T-helper 1 cell (primary cell): ENCODE data around the gene MKKS.

Source experiments
- DNase-seq, 5 donors: peaks; one replicate each; pipeline ENCODE4 v3.0.0-alpha.2; 2012 to 2020
- total RNA-seq, 4 donors: gene quantifications; one replicate each; lab custom pipeline; 2026; lab: John Stamatoyannopoulos, UW

MKKS gene
- 4.9 to 10.1 (median 8.2) reads per million in 4 donors for total RNA-seq

DNA sequence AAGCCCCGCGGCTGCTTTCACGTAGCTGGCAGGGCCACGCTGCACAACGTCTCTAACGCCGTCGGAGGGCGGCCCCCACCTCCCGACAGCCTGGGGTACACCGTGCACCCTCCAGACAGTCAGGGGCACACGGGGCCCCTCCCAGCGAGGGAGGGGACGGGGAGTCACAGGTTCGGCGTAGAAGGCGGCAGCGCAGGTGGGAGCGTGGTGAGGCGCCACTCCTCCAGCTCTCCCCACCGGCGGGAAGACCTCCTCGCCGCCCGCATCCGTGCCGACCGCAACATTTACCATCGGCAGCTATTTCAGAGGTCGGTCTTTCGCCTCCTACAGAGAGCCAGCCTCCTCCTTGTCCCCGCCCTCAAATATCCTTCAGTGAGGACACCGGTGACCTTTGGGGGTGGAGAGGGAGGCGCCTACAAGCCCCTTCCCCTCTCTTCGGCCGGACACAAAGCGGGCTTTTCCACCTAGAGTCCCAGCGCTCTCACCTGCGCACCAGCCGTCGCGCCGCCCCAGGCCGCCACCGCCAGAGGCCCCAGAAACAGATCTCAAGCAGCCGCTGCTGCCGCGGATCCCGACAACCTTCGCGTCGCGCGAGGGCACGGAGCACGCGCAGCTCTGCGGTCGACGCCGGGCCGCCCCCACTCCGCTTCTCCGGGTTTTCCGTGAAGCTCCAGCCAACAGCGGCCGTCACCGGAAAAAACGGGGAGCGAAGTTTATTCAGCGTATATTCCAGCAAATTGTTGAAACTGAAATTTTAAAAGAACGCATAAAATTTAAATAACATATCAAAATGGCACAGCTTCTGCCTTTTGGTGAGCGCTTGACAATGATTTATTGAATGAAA, at the start of gene MKKS:
Gene MKKS (minus strand): TSS at position 600 of the 844 bp plus-strand sequence. CDS start 20,708 bp downstream, outside the sequence.
- peak; percentile 66 to 90 (median 81) for DNase-seq

DNA sequence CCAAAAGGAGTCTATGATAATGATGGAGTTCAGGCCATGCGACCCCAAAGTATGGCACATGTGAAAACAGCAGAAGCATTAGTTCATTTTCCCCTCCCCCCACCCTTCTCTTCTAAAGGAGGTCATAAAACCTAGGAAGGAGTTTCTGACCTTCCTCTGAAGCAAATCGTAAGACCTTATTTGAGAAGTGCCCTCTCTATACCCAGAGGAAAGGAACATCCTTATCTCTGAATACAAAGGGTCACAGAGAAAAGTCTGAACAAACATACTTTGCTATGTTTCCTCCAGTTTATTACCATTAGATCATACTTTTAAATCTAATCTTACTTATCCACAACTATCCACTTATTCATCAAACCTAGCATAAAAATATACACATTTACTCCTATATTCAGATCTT, 49.7 kb upstream of the MKKS start:
- DNase-seq = no peak

DNA sequence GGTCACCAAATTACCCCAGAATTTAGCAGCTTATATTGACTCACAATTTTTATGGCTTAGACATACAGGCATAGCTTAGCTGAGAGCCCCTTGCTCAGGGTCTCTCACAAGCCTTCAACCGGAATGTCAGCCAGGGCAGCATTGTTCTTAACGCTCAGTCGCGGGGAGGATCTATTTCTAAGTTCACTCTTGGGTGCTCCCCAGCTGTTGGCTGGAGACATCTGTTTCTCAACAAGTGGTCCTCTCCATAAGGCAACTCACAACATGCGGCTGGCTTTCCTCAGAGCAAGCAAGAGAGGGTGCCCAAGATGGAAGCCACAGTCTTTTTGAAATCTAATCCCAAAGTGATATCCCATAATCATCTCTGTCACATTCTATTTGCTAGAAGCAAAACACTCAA, 47.7 kb upstream of the MKKS start:
- DNase-seq = no peak

DNA sequence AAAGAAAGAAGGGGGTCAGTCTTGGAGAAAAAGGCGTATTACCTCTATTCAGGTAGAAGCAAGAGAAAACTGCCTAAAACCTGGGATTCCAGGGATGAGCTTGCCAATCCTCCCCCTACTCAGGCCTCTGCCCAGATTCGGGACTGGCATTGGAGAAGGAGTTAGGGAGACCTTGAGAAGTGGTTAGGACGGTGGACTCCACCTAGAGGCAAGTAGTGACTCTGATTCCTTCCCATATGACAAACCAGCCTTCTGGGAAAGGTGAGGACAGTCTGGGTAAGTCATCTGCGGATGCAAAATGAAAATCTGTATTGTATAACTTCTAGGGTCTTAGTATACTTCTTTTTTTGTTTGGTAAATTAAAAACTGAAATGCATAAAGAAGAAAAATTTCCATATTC, 44.9 kb upstream of the MKKS start:
- DNase-seq = no peak

DNA sequence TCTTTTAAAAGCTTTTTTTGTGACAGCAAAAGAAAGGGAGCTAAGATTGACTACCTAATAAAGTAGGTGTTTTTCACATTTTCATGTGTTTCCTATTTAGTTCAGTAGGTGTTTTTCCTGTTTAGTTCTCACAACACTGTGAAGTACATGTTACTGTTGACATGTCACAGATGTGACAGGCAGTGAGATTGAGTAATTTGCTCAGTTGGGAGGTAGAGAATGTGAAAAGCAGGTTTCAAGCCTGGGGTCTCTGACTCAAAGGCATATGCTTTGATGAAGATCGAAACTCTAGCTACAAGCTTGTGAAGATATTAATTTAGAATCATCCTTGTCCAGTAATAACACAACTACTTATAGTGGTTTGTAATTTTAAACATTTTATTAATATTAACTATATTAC, 44.2 kb upstream of the MKKS start:
- peak in 1 of 5 donors; percentile 17 for DNase-seq

DNA sequence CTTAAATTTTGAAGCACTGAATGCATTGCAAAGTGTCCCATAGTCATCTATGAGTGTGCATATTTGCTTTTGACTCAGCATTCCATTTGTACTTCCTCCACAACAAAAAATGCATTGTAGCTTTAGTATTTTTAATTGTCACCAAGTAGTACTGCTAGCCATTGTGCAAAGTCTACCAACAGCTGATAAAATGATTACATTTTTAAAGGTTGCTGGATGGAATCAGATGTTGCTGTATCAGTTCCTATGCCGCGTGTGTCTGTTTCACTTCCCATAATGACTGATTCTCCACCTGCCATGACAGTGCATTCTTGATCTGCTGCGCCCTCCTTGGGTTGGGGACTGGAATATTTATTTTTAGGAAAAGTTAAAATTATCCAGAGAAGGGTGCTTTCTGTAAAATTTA, 42.3 kb upstream of the MKKS start:
- DNase-seq = peak in 1 of 5 donors; percentile 40

DNA sequence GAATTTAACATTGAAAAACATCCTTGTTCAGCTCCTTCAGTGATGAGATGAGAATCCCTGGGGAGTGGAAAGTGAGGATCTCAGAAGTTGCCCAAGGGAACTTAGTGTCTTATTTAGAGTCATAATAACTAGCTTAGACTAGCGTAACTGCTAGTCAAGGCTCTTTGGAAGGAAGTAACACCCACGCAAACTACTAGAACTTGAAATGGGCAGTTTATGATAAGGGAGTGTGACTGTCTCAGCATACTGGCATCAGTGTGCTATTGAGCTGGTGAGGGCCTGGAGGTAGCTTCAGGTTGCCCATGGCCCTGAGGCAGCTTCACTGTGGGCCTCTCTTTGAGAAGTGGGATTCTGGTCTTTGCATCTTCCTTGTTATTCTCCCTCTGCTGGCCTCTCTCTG, 41.2 kb upstream of the MKKS start:
- DNase-seq = no peak

DNA sequence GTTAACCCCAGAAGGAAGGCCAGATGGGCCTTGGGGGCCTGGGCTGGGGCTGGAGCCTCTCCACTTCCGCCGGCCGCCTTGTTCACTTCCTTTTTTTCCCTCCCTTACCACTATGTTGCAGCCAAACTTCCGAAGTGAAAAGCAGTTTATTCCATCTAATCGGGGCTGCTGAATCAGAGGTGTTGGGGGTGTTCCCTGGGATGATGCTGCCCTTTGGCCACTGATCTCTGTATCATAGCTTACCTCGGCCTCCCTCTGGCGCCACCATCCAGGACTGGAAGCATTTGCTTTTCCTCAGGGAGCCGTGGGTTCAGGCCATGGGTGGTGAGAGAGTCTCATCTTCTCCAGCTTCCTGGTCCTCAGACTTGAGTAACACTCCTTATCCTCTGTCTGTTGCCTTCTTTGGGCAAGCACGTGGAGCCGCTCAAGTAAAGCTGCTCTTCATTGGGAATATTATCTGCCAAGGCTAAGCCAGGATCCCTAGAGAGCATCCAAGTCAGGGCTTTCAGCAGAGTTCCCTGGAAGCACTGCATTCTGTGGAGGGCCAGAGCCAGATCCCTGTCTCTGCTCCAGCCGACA, 40.7 kb upstream of the MKKS start:
- DNase-seq = no peak

DNA sequence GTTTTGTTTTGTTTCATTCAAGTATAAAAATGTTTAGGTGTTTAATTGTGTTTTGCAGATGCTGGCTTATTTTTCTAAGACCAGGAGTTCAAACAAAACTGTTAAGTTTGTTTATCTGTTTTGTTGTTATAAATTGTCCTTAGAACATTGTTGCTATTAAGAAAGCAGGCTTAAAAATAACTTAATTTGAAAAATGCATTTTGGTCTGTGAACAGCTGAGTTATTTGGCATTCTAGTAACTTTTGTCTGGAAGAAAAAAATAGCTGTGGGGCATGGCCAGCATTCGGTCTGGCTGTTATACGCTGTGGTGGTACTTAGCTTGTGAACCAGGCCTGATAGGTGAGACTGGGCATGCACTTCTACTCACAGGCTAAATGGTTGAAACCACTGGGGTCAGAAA, 38.8 kb upstream of the MKKS start:
- no peak for DNase-seq

DNA sequence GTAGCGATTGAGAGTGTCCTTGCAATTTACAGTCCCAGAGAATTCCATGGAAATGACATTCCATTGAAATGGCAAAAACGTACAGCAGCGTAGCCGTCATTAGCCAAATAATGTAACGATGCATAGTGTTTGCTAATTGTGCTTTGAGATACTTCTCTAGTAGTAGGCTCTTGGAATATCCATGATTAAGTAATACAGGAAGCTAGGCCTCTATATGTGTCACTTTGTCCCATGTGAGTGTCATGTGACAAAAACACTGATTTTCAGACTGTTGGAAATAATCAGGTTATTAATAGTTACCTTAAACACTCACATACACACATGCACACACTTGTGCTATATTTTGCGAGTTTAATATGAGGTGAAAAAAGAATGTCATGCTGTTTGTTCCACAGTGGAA, 36.3 kb upstream of the MKKS start:
- no peak for DNase-seq

DNA sequence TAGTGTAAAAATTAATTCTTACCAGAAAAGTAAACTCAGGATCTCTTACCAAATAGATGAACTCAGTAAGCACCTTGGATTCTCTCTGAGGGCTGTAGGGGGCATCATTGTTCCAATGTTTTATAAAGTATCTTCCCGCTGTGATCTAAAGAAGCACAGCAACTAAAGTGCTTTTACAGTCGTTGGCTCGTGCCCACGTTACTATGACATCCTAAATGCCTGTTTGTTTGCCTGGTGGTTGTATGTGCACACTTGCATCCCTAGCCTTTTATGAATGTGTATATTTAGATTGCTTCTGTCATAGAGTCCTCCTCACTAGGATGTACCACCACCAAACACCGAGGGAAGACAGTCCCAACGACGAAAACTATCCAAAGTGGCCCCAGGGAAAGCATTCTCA, 35.6 kb upstream of the MKKS start:
- DNase-seq = peak in 1 of 5 donors; percentile 66

DNA sequence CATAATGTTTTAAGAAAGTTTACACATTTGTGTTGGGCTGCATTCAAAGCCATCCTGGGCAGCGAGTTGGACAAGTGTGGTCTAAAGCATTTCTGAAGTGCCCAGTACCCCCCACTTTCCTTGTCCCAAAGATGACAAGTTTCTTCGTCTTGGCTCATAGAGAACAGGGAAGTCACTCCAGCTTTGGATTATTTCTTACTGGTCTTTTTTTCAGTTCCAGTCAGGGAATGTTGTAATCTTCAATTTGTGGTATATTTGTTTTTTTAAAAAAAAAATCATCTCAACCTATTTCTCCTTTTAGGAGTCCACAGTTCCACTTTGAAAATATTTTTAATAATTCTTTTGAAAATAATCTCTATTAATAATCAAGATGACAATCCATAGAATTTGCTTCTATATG, 35.0 kb upstream of the MKKS start:
- no peak for DNase-seq

DNA sequence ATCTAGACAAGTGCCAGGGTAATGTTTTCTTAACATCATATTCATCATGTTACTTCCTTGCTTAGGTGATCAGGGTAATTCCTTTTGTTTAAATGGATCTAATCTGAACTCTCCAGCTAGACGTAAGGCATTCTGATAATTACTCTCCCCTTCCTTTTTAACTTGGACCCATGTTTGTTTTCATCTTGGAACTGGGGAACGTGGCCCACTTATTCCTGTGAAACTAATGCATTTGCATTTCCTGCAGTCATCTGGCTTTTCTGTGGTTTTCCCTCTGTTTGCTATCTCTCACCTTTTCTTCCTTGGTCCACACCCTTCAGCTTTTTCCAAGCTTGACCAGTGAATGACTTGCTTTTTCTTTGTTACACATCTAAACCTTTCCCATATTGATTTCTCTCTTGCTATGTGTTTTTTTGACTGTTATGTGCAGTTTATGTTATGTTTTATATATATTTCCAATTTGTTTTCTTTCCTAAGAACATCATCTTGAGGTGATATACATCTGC, 34.4 kb upstream of the MKKS start:
- no peak for DNase-seq

DNA sequence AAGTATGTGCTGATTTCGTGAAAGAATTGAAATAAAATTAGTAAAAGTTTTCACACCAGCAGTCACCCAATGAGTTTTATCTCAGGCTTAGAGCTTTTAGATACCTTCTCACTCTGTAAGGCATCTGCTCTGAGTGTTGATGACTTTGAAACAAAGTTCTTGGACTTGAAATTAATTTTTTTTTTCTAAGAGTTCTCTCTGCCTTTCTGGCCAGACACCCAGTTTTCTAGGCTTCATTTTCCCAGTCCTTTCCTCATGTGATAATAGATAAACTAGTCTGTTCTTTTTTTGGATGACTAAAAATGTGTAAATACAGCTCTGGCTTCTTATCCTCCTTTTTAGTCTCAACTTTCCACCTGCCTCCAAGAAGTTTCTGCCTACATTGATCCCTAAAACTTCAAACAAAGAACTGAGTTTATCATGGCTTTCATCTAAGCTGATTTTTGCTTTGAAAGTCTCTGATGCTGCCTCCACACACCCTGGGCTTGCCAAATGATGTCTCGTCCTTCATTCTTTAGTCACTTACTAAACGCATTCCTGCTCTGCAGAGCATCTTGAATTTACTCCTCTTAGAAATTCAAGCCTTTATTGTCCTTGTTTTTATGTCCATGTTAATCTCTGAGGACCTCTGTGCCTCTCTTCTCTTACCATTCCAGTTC, 33.8 kb upstream of the MKKS start:
- DNase-seq = no peak

DNA sequence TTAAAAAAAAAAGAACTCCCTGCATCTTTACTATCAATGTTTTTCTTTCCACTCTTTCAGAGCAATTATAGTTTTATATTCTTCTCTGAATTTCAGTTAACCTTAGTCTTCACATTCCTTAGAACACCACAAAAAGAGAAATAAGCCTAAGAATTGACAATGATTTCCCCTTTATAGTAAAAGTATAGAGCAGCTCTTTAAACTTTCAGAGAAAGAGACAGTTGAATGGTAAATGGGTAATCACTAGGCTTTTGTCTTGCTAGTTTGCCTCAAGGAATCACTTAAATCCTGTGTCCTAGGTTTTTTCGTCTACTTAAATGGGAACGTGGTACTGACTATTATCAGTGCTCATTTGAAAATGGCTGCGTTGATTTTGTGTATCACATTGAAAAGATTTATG, 32.8 kb upstream of the MKKS start:
- no peak for DNase-seq

DNA sequence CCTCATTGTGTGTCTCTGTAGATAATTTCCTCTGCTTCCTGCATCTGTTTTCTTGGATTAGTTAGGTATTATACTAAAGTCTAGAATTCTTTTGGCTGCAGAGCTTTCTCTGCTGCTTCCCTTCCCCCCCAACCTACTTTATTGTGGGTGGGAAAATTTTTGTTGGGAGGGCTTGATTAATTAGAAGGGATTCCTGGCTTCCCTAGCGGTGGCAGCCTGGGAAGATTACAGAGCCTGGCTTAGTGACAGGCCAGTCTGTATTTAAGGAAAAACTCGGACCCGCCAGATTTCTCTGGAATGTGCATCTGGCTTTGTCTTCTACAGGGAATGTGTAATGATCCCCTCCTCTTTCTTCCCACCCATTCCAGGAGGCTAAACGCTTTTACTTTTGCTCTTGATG, 32.3 kb upstream of the MKKS start:
- DNase-seq = no peak

DNA sequence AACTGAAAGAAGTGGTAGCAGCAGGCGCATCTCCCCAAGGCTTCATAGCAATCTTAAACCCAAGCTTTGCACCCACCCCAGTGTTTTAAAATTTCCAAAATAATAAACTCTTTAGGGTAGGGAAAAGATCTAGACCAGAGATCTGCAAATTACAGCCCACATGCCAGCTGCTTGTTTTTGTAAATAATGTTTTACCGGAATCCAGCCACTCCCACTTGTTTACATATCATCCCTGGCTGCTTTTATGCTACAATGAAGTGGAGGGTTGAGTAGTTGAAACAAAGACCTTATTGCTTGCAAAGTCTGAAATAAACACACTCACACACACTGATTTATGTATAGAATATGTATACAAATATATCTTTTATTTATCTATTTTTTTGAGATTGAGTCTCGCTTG, 31.1 kb upstream of the MKKS start:
- DNase-seq = no peak

DNA sequence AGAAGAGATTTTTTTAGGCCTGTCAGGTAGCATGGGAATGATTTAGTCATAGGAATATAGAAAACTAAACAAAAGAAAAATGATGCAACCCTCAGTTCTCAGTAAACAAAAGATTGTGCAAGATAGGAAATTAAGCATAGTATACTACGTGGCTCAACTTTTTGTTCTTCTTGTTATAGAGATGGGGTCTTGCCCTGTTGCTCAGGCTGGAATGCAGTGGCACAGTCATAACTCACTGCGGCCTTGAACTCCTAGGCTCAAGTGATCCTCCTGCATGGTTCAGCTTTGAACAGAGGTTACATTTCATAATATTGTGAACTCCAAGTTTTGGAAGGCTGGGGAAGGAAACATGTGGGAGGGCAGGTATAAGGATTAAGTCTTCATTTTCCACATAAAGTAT, 29.6 kb upstream of the MKKS start:
- no peak for DNase-seq

DNA sequence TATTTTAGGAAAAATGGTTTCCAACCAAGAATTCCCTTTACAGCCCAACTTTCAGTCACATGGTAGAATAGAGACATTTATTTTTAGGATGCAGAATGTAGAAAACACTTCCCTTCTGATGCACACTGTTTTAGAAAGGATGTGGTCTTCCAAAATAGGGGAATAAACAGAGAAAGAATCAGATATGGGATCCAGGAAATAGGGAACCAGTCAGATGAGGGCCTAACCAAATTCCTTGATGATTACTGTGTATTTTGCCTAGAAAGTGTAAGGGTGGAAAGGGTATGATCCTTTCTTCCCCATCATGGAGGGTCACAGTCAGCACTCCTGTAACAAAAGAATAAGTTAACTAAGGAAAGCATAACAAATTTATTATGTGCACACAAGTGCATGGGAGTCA, 28.5 kb upstream of the MKKS start:
- DNase-seq = no peak

DNA sequence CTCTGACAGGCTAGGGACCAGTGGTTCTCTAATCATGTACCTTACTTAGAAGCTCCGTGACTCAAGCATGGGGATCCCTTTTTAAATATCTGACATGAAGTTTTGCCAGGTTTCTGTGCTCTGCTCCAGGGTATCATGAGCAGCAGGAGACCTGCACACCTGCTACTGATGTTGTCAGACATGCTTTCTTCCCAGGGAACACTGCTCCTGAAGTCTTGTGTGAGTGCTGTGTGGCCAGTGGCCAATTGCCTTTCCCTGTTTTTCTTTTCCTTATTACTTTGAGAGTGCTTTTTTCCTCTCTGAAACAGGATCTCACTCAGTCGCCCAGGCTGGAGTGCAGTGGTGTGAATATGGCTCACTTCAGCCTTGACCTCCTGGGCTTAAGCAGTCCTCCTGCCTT, 27.5 kb upstream of the MKKS start:
- DNase-seq = no peak

DNA sequence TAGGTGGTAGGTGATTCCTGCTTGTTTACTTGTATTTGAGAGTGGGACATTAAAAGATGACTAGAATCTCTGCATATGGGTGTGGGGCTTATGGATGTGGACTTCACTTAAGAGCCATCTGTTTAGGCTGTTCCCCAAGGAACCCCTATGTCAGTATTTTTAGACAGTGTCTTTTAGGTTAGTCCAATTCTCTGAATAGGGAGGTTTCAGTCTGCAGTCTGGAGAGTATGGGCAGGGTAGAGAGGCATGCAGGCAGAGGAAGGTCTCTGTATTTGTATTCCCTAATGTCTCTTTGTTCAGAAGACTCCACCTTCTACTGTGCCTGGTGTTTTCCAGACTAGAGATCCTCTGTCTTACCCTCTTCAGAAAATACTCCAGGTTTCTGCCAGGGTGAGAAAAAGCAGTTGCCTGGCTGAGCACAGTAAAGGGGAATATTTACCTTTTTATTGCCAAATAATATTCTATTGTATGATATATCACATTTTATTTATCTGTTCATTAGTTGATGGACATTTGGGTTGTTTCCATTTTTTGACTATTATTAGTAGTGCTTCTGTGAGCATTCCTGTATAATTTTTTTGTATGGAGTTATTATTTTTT, 20.2 kb upstream of the MKKS start:
- DNase-seq = no peak

DNA sequence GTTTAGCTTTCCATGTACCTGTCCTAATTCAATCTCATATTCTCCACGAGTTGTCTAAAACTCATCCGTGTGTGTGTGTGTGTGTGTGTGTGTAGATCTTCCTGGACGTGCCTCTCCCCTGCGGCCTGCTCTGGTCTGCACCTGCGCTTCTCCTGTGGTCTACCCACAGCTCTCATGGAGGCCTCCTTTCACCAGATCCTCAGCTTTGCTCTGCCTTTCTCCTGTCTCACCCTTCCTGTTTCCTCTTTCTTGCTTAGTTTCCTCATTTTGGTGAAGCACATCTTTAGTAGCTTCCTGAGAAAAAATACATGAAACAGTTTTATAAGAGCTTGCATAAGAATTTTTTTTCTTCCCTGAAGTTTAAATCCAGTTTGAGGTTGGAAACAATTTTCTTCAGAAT, 19.2 kb upstream of the MKKS start:
- DNase-seq = peak in 1 of 5 donors; percentile 65

DNA sequence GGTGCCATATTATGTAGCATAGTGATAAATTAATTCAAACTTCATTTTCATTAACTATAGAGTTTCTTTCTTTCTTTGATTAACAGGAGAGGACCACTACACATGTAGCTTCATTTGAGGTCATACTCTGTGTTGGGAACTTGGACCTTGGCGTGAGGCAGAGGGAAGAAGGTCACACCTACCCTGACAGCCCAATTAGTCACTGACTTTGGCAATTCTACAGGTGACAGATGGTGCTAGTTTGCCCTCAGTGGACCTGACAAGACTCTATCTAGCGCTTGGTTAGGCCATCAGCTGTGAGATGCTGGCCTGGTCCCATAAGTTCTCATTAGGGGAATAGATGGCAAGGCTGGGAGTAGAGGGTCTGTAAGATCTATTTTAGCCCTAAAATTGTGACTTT, 15.2 kb upstream of the MKKS start:
- no peak for DNase-seq
